GM19238 (cell line): ENCODE results near the gene RNASE8.

Experiments
- DNase-seq: peaks from one replicate; pipeline ENCODE4 v3.0.0; 2011; ENCODE audit warnings: low spot score; ENCODE audit not compliant: insufficient read length

RNASE8 gene

DNA sequence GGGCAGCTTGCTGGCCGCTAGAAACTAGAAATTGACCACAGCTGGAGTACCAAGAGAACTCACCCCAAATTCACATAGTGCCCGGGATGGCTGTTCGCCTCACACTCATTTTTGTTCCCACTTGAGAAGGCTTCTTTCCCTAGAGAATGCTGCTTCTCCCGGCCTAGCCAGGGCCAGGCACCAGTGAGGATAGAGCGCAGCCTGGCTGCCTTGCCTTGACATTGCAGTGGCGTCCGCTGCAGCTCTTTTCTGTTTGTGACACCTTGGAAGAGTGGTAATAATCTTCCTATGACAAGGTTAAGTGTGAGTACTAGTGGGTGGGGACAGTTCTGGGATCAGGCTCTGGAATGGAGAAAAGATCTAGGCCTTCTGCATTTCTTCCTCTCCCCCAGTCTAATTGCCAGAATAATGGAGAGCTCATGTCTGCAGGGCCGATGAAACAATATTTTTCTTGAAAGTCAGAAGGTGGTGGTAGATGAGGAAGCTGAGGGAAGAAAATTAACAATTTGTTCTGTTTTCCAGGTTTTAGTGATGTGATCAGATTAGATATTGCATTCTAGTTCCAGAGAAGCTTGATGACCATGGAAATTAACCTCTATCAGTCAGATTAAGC is 46.9 kb downstream of the RNASE8 start:
- DNase-seq, result no peak

DNA sequence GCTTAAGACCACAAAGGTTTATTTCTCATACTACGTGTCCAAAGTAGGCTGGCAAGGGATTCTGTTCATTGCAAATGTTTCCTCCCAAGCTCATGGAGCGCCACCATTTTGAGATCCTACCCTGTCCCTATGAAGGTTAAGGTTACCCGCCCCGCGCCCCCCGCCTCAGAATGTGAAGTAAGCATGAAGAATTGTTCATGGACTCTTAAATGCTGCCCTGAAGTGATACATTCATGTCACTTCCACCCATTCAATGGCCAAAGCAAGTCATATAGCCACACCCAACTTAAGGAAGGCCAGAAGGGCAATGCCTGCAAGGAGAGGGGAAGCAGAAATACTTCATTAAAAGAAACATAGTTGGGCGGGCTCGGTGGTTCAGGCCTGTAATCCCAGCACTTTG is 47.5 kb downstream of the RNASE8 start:
- no peak for DNase-seq

DNA sequence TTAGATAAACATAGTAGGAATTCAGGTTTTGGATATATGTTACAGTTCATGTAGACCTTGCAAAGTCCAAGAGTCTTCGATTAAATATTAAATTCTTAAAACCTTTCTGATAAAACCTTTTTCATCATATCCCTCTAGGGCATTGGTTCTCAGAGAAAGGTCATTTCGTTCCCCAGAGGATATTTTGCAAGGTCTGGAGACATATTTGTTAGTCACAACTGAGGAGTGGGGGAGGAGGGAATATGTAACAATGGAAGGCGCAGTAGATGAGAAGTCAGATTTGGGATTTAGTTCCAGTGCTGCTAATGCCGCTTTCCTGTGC is 48.5 kb downstream of the RNASE8 start:
- no peak for DNase-seq

DNA sequence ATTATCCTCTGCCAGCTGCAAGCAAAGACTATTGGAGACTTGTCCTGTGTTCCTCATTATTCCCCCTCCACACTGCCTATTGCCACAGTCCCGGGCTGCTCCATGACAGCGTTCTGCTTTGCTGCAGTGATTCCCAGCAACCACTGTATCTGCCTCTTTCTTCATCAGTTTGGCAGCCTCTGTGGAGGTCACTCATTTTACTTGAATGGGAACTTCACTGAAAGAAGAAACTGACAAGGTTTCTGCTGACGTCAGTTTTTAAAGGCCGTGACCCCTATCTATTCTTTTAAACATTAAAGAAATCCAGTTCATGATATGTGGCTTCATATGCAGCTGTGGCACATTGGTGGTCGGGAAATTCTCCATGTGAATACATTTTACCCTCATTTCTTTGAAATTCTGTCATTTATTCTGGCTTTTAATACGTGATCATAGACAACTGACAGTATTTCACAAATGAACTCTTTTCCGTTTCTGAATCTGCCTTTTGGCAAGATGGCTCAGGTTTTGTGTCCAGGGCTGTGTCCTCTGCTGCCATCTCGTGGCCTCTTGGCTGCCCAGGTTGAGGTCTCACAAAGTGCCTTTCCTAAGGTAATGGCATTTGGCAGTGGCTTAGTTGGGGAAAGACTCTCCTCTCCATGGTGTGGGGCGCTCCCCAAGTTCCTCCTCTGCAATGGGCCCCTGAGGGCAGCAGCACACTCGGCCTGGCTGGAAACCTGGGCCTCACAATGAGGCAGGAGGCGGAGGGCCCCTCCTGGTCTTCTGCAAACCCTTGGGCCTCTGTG is 49.1 kb downstream of the RNASE8 start:
- no peak for DNase-seq

DNA sequence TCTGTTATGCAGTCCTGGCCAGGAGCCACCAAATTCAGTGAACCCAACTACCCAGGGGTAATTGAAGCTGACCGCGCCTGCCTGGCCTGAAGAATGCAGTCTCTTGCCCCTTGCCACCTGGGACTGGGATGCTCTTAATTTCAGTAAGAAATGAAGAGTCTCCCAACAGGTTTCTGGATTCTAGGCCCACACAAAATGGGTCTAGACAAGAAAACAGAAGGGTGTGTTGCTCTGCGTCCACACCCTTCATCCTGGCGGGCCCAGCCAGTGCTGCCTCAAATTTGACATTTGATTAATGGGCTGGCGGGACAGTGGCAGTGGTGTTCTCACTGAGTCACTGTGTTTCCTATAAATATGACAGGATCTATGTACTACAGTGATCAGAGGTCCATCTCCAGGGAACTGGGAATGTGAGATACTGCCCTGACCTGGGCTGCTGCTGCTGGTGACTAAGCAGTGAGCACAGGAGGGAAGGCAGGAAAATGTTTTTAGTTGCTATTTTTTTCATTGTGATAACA is 49.7 kb downstream of the RNASE8 start:
- DNase-seq, result no peak
